ENCODE results near the gene TCF7L2.

TCF7L2 gene

DNA sequence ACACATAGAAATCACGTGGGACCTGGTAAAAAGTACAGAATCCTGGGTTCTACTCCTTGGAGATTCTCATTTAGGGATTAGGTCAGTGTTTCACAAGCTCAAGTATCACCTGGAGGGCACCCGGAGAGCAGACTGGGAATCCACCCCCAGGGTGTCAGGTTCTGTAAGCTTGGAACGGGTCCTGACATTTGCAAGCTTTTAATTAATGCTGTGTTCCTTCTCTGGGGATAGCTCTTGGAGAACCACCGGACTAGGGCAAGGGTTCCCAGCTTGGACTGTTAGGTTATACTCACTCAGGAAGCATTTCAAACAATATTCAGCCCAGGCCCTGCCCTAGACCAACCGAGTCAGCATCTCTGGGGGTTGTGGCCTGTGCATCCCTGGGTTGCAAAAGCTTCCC is 23.0 kb downstream of the TCF7L2 start (continued):
- no peak for TF ChIP-seq OSR1 (CRISPR knock-in tag; IDR thresholded peaks at IDR 0.05)

DNA sequence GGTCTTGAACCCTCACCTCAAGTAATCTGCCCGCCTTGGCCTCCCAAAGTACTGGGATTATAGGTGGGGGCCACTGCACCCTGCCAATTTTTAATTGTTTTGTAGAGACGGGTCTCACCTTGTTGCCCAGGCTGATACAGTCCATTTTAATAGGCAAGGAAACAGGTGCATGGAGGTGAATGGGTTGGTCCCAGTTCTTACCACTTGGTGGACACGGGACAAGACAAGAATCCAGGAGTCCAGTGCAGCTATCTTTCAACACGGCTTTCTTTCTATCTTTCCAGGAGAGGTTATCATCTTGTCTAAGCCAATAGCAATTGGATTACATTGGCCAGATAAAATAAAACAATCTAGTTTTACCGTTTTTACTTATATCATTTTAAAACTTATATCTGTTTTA is 23.8 kb downstream of the TCF7L2 start:
- no peak for ATAC-seq
- no peak for TF ChIP-seq RARB (CRISPR knock-in tag; IDR thresholded peaks at IDR 0.05)
- TF ChIP-seq ISL1 (CRISPR knock-in tag; IDR thresholded peaks at IDR 0.05): no peak
- no peak for TF ChIP-seq ZNF70 (CRISPR knock-in tag; IDR thresholded peaks at IDR 0.05)
- no peak for TF ChIP-seq OSR1 (CRISPR knock-in tag; IDR thresholded peaks at IDR 0.05)
- TF ChIP-seq ZNF8 (CRISPR knock-in tag; IDR thresholded peaks at IDR 0.05): no peak
- TF ChIP-seq CSDC2 (CRISPR knock-in tag; IDR thresholded peaks at IDR 0.05): no peak
- TF ChIP-seq, protein P1, sequence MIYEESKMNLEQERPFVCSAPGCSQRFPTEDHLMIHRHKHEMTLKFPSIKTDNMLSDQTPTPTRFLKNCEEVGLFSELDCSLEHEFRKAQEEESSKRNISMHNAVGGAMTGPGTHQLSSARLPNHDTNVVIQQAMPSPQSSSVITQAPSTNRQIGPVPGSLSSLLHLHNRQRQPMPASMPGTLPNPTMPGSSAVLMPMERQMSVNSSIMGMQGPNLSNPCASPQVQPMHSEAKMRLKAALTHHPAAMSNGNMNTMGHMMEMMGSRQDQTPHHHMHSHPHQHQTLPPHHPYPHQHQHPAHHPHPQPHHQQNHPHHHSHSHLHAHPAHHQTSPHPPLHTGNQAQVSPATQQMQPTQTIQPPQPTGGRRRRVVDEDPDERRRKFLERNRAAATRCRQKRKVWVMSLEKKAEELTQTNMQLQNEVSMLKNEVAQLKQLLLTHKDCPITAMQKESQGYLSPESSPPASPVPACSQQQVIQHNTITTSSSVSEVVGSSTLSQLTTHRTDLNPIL (CRISPR knock-in tag; IDR thresholded peaks at IDR 0.05; ENCODE audit: low read depth): no peak
- TF ChIP-seq SNAI2 (CRISPR knock-in tag; IDR thresholded peaks at IDR 0.05): no peak
- TF ChIP-seq, protein P2, sequence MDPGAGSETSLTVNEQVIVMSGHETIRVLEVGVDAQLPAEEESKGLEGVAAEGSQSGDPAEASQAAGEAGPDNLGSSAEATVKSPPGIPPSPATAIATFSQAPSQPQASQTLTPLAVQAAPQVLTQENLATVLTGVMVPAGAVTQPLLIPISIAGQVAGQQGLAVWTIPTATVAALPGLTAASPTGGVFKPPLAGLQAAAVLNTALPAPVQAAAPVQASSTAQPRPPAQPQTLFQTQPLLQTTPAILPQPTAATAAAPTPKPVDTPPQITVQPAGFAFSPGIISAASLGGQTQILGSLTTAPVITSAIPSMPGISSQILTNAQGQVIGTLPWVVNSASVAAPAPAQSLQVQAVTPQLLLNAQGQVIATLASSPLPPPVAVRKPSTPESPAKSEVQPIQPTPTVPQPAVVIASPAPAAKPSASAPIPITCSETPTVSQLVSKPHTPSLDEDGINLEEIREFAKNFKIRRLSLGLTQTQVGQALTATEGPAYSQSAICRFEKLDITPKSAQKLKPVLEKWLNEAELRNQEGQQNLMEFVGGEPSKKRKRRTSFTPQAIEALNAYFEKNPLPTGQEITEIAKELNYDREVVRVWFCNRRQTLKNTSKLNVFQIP (CRISPR knock-in tag; IDR thresholded peaks at IDR 0.05; ENCODE audit: borderline replicate concordance, low read depth): no peak
- TF ChIP-seq TOX (CRISPR knock-in tag; IDR thresholded peaks at IDR 0.05; ENCODE audit: borderline replicate concordance): no peak
- no peak for TF ChIP-seq ZC3H10 (CRISPR knock-in tag; IDR thresholded peaks at IDR 0.05)
- no peak for TF ChIP-seq ZNF565 (CRISPR knock-in tag; conservative IDR thresholded peaks at IDR 0.05; ENCODE audit: low read depth)
- TF ChIP-seq, protein P3, sequence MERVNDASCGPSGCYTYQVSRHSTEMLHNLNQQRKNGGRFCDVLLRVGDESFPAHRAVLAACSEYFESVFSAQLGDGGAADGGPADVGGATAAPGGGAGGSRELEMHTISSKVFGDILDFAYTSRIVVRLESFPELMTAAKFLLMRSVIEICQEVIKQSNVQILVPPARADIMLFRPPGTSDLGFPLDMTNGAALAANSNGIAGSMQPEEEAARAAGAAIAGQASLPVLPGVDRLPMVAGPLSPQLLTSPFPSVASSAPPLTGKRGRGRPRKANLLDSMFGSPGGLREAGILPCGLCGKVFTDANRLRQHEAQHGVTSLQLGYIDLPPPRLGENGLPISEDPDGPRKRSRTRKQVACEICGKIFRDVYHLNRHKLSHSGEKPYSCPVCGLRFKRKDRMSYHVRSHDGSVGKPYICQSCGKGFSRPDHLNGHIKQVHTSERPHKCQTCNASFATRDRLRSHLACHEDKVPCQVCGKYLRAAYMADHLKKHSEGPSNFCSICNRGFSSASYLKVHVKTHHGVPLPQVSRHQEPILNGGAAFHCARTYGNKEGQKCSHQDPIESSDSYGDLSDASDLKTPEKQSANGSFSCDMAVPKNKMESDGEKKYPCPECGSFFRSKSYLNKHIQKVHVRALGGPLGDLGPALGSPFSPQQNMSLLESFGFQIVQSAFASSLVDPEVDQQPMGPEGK (CRISPR knock-in tag; IDR thresholded peaks at IDR 0.05; ENCODE audit: borderline replicate concordance): no peak
- no peak for TF ChIP-seq ZFP30 (CRISPR knock-in tag; IDR thresholded peaks at IDR 0.05)
- no peak for TF ChIP-seq ZFP3 (CRISPR knock-in tag; IDR thresholded peaks at IDR 0.05)
- TF ChIP-seq, protein P4, sequence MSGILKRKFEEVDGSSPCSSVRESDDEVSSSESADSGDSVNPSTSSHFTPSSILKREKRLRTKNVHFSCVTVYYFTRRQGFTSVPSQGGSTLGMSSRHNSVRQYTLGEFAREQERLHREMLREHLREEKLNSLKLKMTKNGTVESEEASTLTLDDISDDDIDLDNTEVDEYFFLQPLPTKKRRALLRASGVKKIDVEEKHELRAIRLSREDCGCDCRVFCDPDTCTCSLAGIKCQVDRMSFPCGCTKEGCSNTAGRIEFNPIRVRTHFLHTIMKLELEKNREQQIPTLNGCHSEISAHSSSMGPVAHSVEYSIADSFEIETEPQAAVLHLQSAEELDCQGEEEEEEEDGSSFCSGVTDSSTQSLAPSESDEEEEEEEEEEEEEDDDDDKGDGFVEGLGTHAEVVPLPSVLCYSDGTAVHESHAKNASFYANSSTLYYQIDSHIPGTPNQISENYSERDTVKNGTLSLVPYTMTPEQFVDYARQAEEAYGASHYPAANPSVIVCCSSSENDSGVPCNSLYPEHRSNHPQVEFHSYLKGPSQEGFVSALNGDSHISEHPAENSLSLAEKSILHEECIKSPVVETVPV (CRISPR knock-in tag; IDR thresholded peaks at IDR 0.05): no peak

DNA sequence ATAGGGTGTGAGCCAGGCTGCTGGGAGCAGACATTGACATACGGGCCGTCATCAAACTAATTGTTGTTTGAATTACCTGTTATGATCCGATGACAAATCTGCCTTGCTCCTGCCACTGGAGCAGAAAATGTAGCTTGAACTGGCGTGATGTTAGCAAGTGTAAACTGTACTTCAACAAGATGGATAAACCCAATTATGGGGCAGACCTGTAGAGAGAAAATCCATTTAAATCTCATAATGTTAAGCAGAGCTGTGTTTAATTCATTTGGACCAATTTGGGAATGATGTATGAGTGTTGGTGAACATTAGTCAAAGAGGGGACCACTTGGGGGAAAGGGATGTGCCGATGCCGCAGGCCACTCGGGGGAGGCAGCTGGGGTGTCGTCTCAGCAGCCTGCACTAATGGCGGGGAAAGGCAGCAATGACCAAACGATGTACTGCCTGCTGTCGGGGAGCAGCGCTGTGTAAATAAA is 27.4 kb downstream of the TCF7L2 start:
- no peak for ATAC-seq
- no peak for TF ChIP-seq BACH2 (CRISPR knock-in tag; IDR thresholded peaks at IDR 0.05; ENCODE audit: borderline replicate concordance)
- no peak for TF ChIP-seq SNAI2 (CRISPR knock-in tag; IDR thresholded peaks at IDR 0.05)
- TF ChIP-seq TCF4 (CRISPR knock-in tag; IDR thresholded peaks at IDR 0.05; ENCODE audit: borderline replicate concordance): peak; percentile 56; the same call in 1 of the 2 replicates
- TF ChIP-seq, protein P3 (CRISPR knock-in tag; IDR thresholded peaks at IDR 0.05; ENCODE audit: borderline replicate concordance): no peak
- TF ChIP-seq, protein P1 (CRISPR knock-in tag; IDR thresholded peaks at IDR 0.05; ENCODE audit: low read depth): no peak
- TF ChIP-seq, protein P5, sequence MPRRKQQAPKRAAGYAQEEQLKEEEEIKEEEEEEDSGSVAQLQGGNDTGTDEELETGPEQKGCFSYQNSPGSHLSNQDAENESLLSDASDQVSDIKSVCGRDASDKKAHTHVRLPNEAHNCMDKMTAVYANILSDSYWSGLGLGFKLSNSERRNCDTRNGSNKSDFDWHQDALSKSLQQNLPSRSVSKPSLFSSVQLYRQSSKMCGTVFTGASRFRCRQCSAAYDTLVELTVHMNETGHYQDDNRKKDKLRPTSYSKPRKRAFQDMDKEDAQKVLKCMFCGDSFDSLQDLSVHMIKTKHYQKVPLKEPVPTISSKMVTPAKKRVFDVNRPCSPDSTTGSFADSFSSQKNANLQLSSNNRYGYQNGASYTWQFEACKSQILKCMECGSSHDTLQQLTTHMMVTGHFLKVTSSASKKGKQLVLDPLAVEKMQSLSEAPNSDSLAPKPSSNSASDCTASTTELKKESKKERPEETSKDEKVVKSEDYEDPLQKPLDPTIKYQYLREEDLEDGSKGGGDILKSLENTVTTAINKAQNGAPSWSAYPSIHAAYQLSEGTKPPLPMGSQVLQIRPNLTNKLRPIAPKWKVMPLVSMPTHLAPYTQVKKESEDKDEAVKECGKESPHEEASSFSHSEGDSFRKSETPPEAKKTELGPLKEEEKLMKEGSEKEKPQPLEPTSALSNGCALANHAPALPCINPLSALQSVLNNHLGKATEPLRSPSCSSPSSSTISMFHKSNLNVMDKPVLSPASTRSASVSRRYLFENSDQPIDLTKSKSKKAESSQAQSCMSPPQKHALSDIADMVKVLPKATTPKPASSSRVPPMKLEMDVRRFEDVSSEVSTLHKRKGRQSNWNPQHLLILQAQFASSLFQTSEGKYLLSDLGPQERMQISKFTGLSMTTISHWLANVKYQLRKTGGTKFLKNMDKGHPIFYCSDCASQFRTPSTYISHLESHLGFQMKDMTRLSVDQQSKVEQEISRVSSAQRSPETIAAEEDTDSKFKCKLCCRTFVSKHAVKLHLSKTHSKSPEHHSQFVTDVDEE (CRISPR knock-in tag; IDR thresholded peaks at IDR 0.05): 0 out of 2 replicates have a peak, but pooled peaks have one; percentile 28
- TF ChIP-seq, protein P4 (CRISPR knock-in tag; IDR thresholded peaks at IDR 0.05): no peak
- TF ChIP-seq TOX (CRISPR knock-in tag; IDR thresholded peaks at IDR 0.05; ENCODE audit: borderline replicate concordance): no peak
- TF ChIP-seq ZC3H10 (CRISPR knock-in tag; IDR thresholded peaks at IDR 0.05): no peak
- no peak for TF ChIP-seq ZNF8 (CRISPR knock-in tag; IDR thresholded peaks at IDR 0.05)

Data from SK-N-SH treated with all-trans-retinoic acid at 6 μM for 48 hours (cell line).